ENCODE data around the gene SLCO4A1. TPM values are rescaled to one million over a fixed set of nuclear protein-coding genes. Genes with fewer than 3 reads are reported as not detected.

SLCO4A1 gene
- total and polyA plus RNA-seq, 9 of the 15 experiments (the other 6 are each of a cell fraction or from before 2014, with no cell fraction given) = 1.6 to 21.9 (median 12.8) TPM

DNA sequence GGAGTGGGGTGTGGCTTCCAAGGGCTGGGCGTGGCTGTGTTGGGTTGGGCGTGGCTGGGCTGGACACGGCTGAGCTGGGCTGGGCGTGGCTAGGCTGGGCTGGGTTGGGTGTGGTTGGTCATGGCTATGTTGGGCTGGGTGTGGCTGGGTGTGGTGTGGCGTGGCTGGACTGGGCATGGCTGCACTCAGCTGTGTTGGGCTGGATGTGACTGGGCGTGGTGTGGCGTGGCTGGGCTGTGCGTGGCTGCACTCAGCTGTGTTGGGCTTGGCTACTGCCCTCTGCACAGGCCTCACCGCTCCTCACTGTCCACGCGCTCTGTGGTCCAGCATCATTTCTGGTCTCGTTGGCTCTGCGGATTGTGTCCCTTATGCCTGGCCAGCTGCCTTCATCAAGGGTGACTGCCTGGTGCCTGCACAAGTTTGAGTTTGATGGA, 43.5 kb upstream of the SLCO4A1 start (continued):
- TF ChIP-seq, protein P1, sequence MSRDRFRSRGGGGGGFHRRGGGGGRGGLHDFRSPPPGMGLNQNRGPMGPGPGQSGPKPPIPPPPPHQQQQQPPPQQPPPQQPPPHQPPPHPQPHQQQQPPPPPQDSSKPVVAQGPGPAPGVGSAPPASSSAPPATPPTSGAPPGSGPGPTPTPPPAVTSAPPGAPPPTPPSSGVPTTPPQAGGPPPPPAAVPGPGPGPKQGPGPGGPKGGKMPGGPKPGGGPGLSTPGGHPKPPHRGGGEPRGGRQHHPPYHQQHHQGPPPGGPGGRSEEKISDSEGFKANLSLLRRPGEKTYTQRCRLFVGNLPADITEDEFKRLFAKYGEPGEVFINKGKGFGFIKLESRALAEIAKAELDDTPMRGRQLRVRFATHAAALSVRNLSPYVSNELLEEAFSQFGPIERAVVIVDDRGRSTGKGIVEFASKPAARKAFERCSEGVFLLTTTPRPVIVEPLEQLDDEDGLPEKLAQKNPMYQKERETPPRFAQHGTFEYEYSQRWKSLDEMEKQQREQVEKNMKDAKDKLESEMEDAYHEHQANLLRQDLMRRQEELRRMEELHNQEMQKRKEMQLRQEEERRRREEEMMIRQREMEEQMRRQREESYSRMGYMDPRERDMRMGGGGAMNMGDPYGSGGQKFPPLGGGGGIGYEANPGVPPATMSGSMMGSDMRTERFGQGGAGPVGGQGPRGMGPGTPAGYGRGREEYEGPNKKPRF (IDR thresholded peaks at IDR 0.05; ENCODE audit: low read depth, low read length) = no peak
- TF ChIP-seq ZNF695 (CRISPR knock-in tag; IDR thresholded peaks at IDR 0.05) (no peak), SMARCA4 (IDR thresholded peaks at IDR 0.05) (no peak), EZH2 (IDR thresholded peaks at IDR 0.05; ENCODE audit: borderline replicate concordance, low read depth, low read length) (no peak), KDM1A (IDR thresholded peaks at IDR 0.05) (no peak), CBFA2T2 (conservative IDR thresholded peaks at IDR 0.05) (no peak), ARHGAP35 (IDR thresholded peaks at IDR 0.05; ENCODE audit: partially characterized antibody) (no peak), KAT8 (IDR thresholded peaks at IDR 0.05; ENCODE audit: low read depth) (no peak), ZNF146 (CRISPR knock-in tag; IDR thresholded peaks at IDR 0.05; ENCODE audit: unreplicated experiment) (no peak)
- TF ChIP-seq, protein P2, sequence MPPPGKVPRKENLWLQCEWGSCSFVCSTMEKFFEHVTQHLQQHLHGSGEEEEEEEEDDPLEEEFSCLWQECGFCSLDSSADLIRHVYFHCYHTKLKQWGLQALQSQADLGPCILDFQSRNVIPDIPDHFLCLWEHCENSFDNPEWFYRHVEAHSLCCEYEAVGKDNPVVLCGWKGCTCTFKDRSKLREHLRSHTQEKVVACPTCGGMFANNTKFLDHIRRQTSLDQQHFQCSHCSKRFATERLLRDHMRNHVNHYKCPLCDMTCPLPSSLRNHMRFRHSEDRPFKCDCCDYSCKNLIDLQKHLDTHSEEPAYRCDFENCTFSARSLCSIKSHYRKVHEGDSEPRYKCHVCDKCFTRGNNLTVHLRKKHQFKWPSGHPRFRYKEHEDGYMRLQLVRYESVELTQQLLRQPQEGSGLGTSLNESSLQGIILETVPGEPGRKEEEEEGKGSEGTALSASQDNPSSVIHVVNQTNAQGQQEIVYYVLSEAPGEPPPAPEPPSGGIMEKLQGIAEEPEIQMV (tag; conservative IDR thresholded peaks at IDR 0.05; ENCODE audit: low read depth) = no peak
- TF ChIP-seq, protein P3, sequence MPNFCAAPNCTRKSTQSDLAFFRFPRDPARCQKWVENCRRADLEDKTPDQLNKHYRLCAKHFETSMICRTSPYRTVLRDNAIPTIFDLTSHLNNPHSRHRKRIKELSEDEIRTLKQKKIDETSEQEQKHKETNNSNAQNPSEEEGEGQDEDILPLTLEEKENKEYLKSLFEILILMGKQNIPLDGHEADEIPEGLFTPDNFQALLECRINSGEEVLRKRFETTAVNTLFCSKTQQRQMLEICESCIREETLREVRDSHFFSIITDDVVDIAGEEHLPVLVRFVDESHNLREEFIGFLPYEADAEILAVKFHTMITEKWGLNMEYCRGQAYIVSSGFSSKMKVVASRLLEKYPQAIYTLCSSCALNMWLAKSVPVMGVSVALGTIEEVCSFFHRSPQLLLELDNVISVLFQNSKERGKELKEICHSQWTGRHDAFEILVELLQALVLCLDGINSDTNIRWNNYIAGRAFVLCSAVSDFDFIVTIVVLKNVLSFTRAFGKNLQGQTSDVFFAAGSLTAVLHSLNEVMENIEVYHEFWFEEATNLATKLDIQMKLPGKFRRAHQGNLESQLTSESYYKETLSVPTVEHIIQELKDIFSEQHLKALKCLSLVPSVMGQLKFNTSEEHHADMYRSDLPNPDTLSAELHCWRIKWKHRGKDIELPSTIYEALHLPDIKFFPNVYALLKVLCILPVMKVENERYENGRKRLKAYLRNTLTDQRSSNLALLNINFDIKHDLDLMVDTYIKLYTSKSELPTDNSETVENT (CRISPR knock-in tag; IDR thresholded peaks at IDR 0.05) = 0 out of 2 replicates have a peak, but pooled peaks have one; percentile 44
- TF ChIP-seq, protein P4, sequence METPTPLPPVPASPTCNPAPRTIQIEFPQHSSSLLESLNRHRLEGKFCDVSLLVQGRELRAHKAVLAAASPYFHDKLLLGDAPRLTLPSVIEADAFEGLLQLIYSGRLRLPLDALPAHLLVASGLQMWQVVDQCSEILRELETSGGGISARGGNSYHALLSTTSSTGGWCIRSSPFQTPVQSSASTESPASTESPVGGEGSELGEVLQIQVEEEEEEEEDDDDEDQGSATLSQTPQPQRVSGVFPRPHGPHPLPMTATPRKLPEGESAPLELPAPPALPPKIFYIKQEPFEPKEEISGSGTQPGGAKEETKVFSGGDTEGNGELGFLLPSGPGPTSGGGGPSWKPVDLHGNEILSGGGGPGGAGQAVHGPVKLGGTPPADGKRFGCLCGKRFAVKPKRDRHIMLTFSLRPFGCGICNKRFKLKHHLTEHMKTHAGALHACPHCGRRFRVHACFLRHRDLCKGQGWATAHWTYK (CRISPR knock-in tag; IDR thresholded peaks at IDR 0.05) = peak; percentile 99
- TF ChIP-seq, protein P5, sequence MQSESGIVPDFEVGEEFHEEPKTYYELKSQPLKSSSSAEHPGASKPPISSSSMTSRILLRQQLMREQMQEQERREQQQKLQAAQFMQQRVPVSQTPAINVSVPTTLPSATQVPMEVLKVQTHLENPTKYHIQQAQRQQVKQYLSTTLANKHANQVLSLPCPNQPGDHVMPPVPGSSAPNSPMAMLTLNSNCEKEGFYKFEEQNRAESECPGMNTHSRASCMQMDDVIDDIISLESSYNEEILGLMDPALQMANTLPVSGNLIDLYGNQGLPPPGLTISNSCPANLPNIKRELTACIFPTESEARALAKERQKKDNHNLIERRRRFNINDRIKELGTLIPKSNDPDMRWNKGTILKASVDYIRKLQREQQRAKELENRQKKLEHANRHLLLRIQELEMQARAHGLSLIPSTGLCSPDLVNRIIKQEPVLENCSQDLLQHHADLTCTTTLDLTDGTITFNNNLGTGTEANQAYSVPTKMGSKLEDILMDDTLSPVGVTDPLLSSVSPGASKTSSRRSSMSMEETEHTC (IDR thresholded peaks at IDR 0.05) = no peak
- TF ChIP-seq, protein P6, sequence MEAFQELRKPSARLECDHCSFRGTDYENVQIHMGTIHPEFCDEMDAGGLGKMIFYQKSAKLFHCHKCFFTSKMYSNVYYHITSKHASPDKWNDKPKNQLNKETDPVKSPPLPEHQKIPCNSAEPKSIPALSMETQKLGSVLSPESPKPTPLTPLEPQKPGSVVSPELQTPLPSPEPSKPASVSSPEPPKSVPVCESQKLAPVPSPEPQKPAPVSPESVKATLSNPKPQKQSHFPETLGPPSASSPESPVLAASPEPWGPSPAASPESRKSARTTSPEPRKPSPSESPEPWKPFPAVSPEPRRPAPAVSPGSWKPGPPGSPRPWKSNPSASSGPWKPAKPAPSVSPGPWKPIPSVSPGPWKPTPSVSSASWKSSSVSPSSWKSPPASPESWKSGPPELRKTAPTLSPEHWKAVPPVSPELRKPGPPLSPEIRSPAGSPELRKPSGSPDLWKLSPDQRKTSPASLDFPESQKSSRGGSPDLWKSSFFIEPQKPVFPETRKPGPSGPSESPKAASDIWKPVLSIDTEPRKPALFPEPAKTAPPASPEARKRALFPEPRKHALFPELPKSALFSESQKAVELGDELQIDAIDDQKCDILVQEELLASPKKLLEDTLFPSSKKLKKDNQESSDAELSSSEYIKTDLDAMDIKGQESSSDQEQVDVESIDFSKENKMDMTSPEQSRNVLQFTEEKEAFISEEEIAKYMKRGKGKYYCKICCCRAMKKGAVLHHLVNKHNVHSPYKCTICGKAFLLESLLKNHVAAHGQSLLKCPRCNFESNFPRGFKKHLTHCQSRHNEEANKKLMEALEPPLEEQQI (IDR thresholded peaks at IDR 0.05) = no peak
- TF ChIP-seq, protein P7, sequence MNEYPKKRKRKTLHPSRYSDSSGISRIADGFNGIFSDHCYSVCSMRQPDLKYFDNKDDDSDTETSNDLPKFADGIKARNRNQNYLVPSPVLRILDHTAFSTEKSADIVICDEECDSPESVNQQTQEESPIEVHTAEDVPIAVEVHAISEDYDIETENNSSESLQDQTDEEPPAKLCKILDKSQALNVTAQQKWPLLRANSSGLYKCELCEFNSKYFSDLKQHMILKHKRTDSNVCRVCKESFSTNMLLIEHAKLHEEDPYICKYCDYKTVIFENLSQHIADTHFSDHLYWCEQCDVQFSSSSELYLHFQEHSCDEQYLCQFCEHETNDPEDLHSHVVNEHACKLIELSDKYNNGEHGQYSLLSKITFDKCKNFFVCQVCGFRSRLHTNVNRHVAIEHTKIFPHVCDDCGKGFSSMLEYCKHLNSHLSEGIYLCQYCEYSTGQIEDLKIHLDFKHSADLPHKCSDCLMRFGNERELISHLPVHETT (CRISPR knock-in tag; conservative IDR thresholded peaks at IDR 0.05 in 1 of 2, IDR thresholded peaks at IDR 0.05 in 1 of 2) = no peak

Data from K562 (cell line).